Right lobe of liver (tissue), 6 donors: ENCODE data around the gene PARP3. TPM values are rescaled to one million over a fixed set of nuclear protein-coding genes. Genes with fewer than 3 reads are reported as not detected.
"Not testable (repeated sequence)": the region's sequence is repeated elsewhere in the genome, so short reads cannot be mapped to it uniquely, and the experiment has no call there.

Source experiments
- ATAC-seq, 4 donors: fragments of 200-7000 bp; cut with Tn5 transposase; one replicate each; pipeline ENCODE4 v1.9.1; 2020; ENCODE audit warnings: mild to moderate bottlenecking in 4 of 4, moderate library complexity in 4 of 4
- DNase-seq, 3 donors: peaks; one replicate each; pipeline ENCODE4 v3.0.0-alpha.2; 2020
- H3K27ac ChIP-seq, 3 donors: fragments of 200-600 bp; one replicate each; pipeline ENCODE4 v1.8.0; 2022
- H3K27me3 ChIP-seq, 2 donors: fragments of 200-600 bp; one replicate each; pipeline ENCODE4 v1.8.0; 2022
- H3K36me3 ChIP-seq, 4 donors: fragments of 200-600 bp; sonication (generic) in 1 of 4; one replicate each; pipeline versions ENCODE4 v1.5.1 to v1.8.0; 2017 to 2022; ENCODE audit warnings: control low read depth in 1 of 4
- H3K4me1 ChIP-seq, 4 donors: fragments of 200-600 bp; sonication (generic) in 1 of 4; one replicate each; pipeline versions ENCODE4 v1.5.1 to v1.8.0; 2017 to 2022; ENCODE audit warnings: control low read depth in 1 of 4
- H3K4me3 ChIP-seq, 3 donors: fragments of 200-600 bp; one replicate each; pipeline ENCODE4 v1.8.0; 2022
- H3K9me3 ChIP-seq, 4 donors: fragments of 200-600 bp; sonication (generic) in 1 of 4; one replicate each; pipeline versions ENCODE4 v1.5.1 to v1.8.0; 2017 to 2022; ENCODE audit warnings: control low read depth in 1 of 4
- CTCF ChIP-seq, 4 donors: fragments of 200-600 bp in 3 of 4; fragments of 450-650 bp in 1 of 4; IDR thresholded peaks; one replicate each; pipeline versions ENCODE4 v1.5.1 to v1.8.0; 2016 to 2022; ENCODE audit warnings: antibody characterized with exemption in 4 of 4, mild to moderate bottlenecking in 2 of 4
- POLR2A ChIP-seq: fragments of 450-650 bp; IDR thresholded peaks from one replicate; pipeline ENCODE4 v1.6.1; 2017; ENCODE audit warnings: antibody characterized with exemption, mild to moderate bottlenecking
- WGBS: methylation state at CpG from one replicate; pipeline ENCODE4 v1.1.6; 2018; ENCODE audit warnings: low coverage, low lambda C conversion rate; ENCODE audit not compliant: insufficient coverage; ENCODE audit errors: missing lambda C conversion rate; 5-methylcytosine and 5-hydroxymethylcytosine counted together
- intact Hi-C, 2 donors: fragments of 100-400 bp; cut with DNase I; formaldehyde crosslinking; loops; one replicate each; pipeline versions ENCODE4 v1.11.2 to v1.14.1; 2022
- total RNA-seq, 6 experiments: library from RNA; depleted of rRNA in 2 of 6; stranded (reverse); fragments of >200 nt in 2 of 6; fragmentation: NEBNext Ultra II Directional in 3 of 6; extraction: Animal tissue kit (Norgen Biotek cat#: 25700) in 3 of 6; gene quantifications; one replicate each; pipeline versions ENCODE4 v1.1.0 to v1.2.4, GENCODE V29; 2016 to 2023
- donor health status: DM: no; HTN: yes; CAD: no.
- donor health status: DM: no; HTN: no; CAD: no.
- donor health status: DM: no; HTN: no; CAD: no.
- donor health status: DM: no; HTN: yes; CAD: no.
- donor health status: DM: no; HTN: yes; CAD: no.

The PARP3 gene
- total RNA-seq, 6 experiments from 2014 or later, result 13.5 to 19.4 (median 16.0) TPM

- H3K9me3 ChIP-seq, result no peaks in the 10 kb centered on the region
- H3K4me1 ChIP-seq, result peaks cover 0 to 28% (median 7%) of the 10 kb centered on the region in 4 donors
- TF ChIP-seq POLR2A (no peak), CTCF (IDR thresholded peaks at IDR 0.05) (no peak)
- ATAC-seq (no peak), DNase-seq (no peak)
- peak overlapping the region in 2 of 3 donors; percentile 83 to 91 for H3K27ac ChIP-seq
- no peaks in the 10 kb centered on the region for H3K27me3 ChIP-seq
- no peak overlapping the region for H3K4me3 ChIP-seq
- no CpG with 5 or more reads among the region's 6 CpGs for WGBS
- peaks cover 0 to 3% (median 0%) of the 10 kb centered on the region in 4 donors for H3K36me3 ChIP-seq
- intact Hi-C loops, result loop anchor here in 1 of 2 donors (5.0 kb wide), 1 partner anchor 43 kb away; the partner anchor contains the start of genes PARP3 and RRP9
Measured at GRCh38 chr3:51985063-51985462, 42.9 kb downstream of the PARP3 start.

- 67% methylated on average over 4 of the region's 12 CpGs for WGBS
- intact Hi-C loops, result loop anchor here in 1 of 2 donors (5.0 kb wide), 1 partner anchor 44 kb away; the partner anchor contains the start of genes PARP3 and RRP9
- Histone ChIP-seq H3K27ac (no peak overlapping the region), H3K4me3 (no peak overlapping the region), H3K9me3 (no peaks in the 10 kb centered on the region), H3K4me1 (peaks cover 0 to 27% (median 7%) of the 10 kb centered on the region in 4 donors), H3K36me3 (peaks cover 0 to 3% (median 0%) of the 10 kb centered on the region in 4 donors), H3K27me3 (no peaks in the 10 kb centered on the region)
- ATAC-seq (peak in 1 of 4 donors; percentile 3), DNase-seq (no peak)
- TF ChIP-seq POLR2A (no peak), CTCF (IDR thresholded peaks at IDR 0.05) (no peak)
Measured at GRCh38 chr3:51986010-51986947, 44.1 kb downstream of the PARP3 start.

GRCh38 chr3:51987568-51987967 lies 45.4 kb downstream of the PARP3 start:
- no peak for TF ChIP-seq POLR2A
- no peak for TF ChIP-seq CTCF (IDR thresholded peaks at IDR 0.05)
- H3K36me3 ChIP-seq, result peaks cover 0 to 3% (median 0%) of the 10 kb centered on the region in 4 donors
- H3K4me1 ChIP-seq, result peaks cover 0 to 17% (median 3%) of the 10 kb centered on the region in 4 donors
- DNase-seq (no peak), ATAC-seq (no peak)
- no peak overlapping the region for H3K27ac ChIP-seq
- H3K27me3 ChIP-seq, result no peaks in the 10 kb centered on the region
- no peak overlapping the region for H3K4me3 ChIP-seq
- 88% methylated on average over 7 of the region's 7 CpGs for WGBS
- intact Hi-C loops, result loop anchor here in 1 of 2 donors (5.0 kb wide), 1 partner anchor 45 kb away; the partner anchor contains the start of genes PARP3 and RRP9
- H3K9me3 ChIP-seq, result no peaks in the 10 kb centered on the region

GRCh38 chr3:51988286-51989146 lies 46.4 kb downstream of the PARP3 start:
- H3K27ac ChIP-seq, result no peak overlapping the region
- DNase-seq (peak in 1 of 3 donors; percentile 38), ATAC-seq (no peak)
- intact Hi-C loops, result loop anchor here in 1 of 2 donors (5.0 kb wide), 1 partner anchor 46 kb away; the partner anchor contains the start of genes PARP3 and RRP9
- H3K4me1 ChIP-seq, result peaks cover 0 to 17% (median 3%) of the 10 kb centered on the region in 4 donors
- TF ChIP-seq POLR2A, result no peak
- TF ChIP-seq CTCF (IDR thresholded peaks at IDR 0.05), result no peak
- H3K36me3 ChIP-seq, result peaks cover 0 to 9% (median 0%) of the 10 kb centered on the region in 4 donors
- H3K27me3 ChIP-seq, result no peaks in the 10 kb centered on the region
- H3K4me3 ChIP-seq, result no peak overlapping the region
- WGBS, result 81% methylated on average over 9 of the region's 15 CpGs
- no peaks in the 10 kb centered on the region for H3K9me3 ChIP-seq

GRCh38 chr3:51990501-51990971 lies 48.4 kb downstream of the PARP3 start:
- intact Hi-C loops, result not testable (repeated sequence)
- H3K36me3 ChIP-seq, result peaks cover 0 to 23% (median 8%) of the 10 kb centered on the region in 4 donors

More at GRCh38 chr3:51990501-51990971, 48.4 kb downstream of the PARP3 start:
- H3K9me3 ChIP-seq, H3K27me3 ChIP-seq, ATAC-seq, H3K27ac ChIP-seq, H3K4me3 ChIP-seq, DNase-seq: not testable (repeated sequence)
- peaks cover 0 to 13% (median 6%) of the 10 kb centered on the region in 4 donors for H3K4me1 ChIP-seq
- no CpG with 5 or more reads among the region's 38 CpGs for WGBS
